ENCODE data around the gene USP20.

The USP20 gene

GRCh38 chr9:129895376-129896268 is 60.4 kb downstream of the USP20 start:
- TF ChIP-seq CTCF (IDR thresholded peaks at IDR 0.05; ENCODE audit: insufficient read depth, low read length, missing control alignments) = no peak
- no peak overlapping the region for H3K4me3 ChIP-seq (ENCODE audit: low read depth, low read length)
- ChIA-PET POLR2A (no interaction called here), CTCF (interaction anchor here (0.8 kb wide), 1 partner anchor 10 kb away, joined by 3 read pairs; no protein-coding TSS in a partner anchor)
- DNase-seq (ENCODE audit: low read depth, low spot score) = no peak

- DNase-seq (ENCODE audit: low read depth, low spot score) = no peak
- TF ChIP-seq CTCF (IDR thresholded peaks at IDR 0.05; ENCODE audit: insufficient read depth, low read length, missing control alignments) = no peak
- POLR2A ChIA-PET = no interaction called here
- H3K4me3 ChIP-seq (ENCODE audit: low read depth, low read length) = no peak overlapping the region
- CTCF ChIA-PET = interaction anchor here (0.9 to 1.7 kb wide), 3 partner anchors 10 to 13 kb away, joined by 3 to 12 read pairs (median 3); no protein-coding TSS in a partner anchor
Measured at GRCh38 chr9:129897263-129897662, 62.0 kb downstream of the USP20 start.

- no peak overlapping the region for H3K4me3 ChIP-seq (ENCODE audit: low read depth, low read length)
- ChIA-PET CTCF (interaction anchor here (0.8 to 1.7 kb wide), 3 partner anchors 11 to 14 kb away, joined by 3 to 12 read pairs (median 3); no protein-coding TSS in a partner anchor), POLR2A (no interaction called here)
- no peak for DNase-seq (ENCODE audit: low read depth, low spot score)
- TF ChIP-seq CTCF (IDR thresholded peaks at IDR 0.05; ENCODE audit: insufficient read depth, low read length, missing control alignments) = no peak
Measured at GRCh38 chr9:129898185-129898584, 62.9 kb downstream of the USP20 start.

GRCh38 chr9:129899620-129900019 is 64.4 kb downstream of the USP20 start:
- no peak overlapping the region for H3K4me3 ChIP-seq (ENCODE audit: low read depth, low read length)
- TF ChIP-seq CTCF (IDR thresholded peaks at IDR 0.05; ENCODE audit: insufficient read depth, low read length, missing control alignments) = no peak
- no peak for DNase-seq (ENCODE audit: low read depth, low spot score)
- CTCF ChIA-PET = no interaction called here
- POLR2A ChIA-PET = no interaction called here

GRCh38 chr9:129900263-129901027 is 65.2 kb downstream of the USP20 start:
- ChIA-PET CTCF (no interaction called here), POLR2A (no interaction called here)
- no peak overlapping the region for H3K4me3 ChIP-seq (ENCODE audit: low read depth, low read length)
- TF ChIP-seq CTCF (IDR thresholded peaks at IDR 0.05; ENCODE audit: insufficient read depth, low read length, missing control alignments) = no peak
- DNase-seq (ENCODE audit: low read depth, low spot score) = no peak
